ENCODE measurements around the gene BST2.
"Not testable (repeated sequence)": the region's sequence is repeated elsewhere in the genome, so short reads cannot be mapped to it uniquely, and the experiment has no call there.

The BST2 gene

GRCh38 chr19:17363852-17364605, 41.4 kb downstream of the BST2 start:
- not testable (repeated sequence) for H3K4me3 Mint-ChIP-seq; H3K4me1 Mint-ChIP-seq; H3K36me3 Mint-ChIP-seq (ENCODE audit: insufficient read depth); H3K27ac Mint-ChIP-seq (ENCODE audit: low read depth); ATAC-seq (replicated peaks; ENCODE audit: extremely low read depth, poor library complexity, severe bottlenecking); DNase-seq (ENCODE audit: low spot score in 2 of 2); H3K9me3 Mint-ChIP-seq
- peaks cover 22% of the 10 kb centered on the region for H3K27me3 Mint-ChIP-seq

DNA sequence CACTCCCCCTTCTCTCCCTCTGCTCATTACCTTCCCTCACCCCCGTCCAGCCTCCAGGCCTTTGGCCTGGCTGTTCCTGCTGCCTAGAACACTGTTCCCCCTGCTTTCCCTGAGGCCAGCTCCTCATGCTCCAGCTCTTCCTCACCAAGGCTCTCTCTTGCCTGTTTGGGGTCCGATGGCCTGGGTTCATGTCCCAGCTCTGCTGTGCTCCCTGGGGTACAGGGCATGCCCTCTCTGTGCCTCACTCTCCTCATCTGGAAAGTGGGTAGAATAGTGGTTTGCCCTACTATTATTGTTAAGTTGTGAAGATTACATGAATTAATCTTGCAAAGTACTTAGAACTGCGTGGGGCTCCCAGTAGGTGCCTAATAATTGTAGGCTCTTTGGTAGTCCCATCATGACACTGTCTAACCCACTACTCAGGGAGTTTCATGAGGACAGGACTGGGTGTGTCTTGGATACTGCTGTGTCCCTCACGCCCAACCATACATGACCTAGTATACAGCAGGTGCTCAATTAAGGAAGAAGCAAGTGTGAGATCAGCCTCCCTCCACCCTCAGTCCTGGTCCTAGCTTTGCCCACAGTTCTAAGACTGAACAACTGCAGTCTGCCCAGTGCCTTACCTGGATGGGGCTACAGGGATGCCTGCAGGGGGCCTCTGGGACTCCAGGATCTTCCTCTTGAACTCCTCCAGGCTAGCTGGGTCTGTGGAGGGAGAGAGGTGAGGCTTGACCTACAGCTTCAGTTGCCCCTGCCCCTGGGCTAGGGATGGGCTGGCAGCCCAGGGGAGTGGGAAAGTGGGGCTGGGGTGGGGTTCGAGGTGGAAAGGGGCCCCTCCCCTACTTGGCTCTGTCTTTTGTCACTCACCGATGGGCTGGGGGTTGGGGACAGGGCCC, 45.3 kb downstream of the BST2 start:
- Mint-ChIP-seq H3K4me3 (no peak overlapping the region), H3K9me3 (no peaks in the 10 kb centered on the region), H3K36me3 (ENCODE audit: insufficient read depth) (peaks cover 1% of the 10 kb centered on the region), H3K27me3 (peaks cover 4% of the 10 kb centered on the region), H3K4me1 (no peaks in the 10 kb centered on the region), H3K27ac (ENCODE audit: low read depth) (no peak overlapping the region)
- DNase-seq (ENCODE audit: low spot score in 2 of 2) (no peak), ATAC-seq (replicated peaks; ENCODE audit: extremely low read depth, poor library complexity, severe bottlenecking) (no peak)

DNA sequence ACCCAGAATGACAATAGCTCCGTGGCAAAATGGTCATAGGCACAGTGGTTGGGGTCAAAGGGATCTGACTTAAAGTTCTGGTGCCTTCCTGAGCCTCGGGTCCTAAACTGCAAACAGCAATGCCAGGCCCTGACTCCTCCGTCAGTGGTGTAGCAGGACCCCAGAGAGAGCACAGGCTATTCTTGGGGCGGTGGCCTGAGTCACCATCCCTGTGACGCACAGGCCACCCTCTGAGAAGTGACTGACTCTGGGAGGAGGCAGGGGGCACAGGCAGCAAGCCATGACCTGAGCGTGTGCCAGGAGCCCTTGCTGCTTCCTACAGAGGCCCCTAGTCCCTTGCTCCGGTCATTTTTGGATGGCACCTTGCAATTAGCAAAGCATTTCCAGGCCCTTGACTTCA, 47.0 kb downstream of the BST2 start:
- no peaks in the 10 kb centered on the region for H3K4me1 Mint-ChIP-seq
- peaks cover 2% of the 10 kb centered on the region for H3K36me3 Mint-ChIP-seq (ENCODE audit: insufficient read depth)
- no peak overlapping the region for H3K4me3 Mint-ChIP-seq
- no peak for ATAC-seq (replicated peaks; ENCODE audit: extremely low read depth, poor library complexity, severe bottlenecking)
- H3K9me3 Mint-ChIP-seq: no peaks in the 10 kb centered on the region
- H3K27ac Mint-ChIP-seq (ENCODE audit: low read depth): no peak overlapping the region
- H3K27me3 Mint-ChIP-seq: peaks cover 7% of the 10 kb centered on the region
- DNase-seq (ENCODE audit: low spot score in 2 of 2): no peak

DNA sequence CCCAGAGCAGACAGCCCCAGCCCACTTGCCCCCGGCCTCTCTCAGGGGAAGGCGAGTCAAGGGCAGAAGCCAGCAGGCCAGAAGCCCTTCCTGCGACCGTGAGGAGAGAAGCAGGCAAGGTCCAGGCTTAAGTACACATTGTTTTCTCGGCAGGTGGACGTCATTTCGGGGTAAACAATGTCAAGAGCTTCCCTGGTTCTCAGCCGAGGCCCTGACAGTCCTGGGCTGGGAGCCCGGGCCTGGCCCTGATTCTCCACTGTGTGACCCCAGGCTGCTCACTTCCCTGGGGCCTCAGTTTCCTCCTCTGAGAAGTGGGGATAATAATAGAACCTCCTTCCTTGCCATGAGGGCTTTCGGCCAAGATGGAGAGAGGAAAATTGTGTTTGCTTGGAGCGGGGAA, 47.7 kb downstream of the BST2 start:
- no peaks in the 10 kb centered on the region for H3K4me1 Mint-ChIP-seq
- H3K27me3 Mint-ChIP-seq: peaks cover 14% of the 10 kb centered on the region
- DNase-seq (ENCODE audit: low spot score in 2 of 2): no peak

GRCh38 chr19:17357078-17357666, 48.3 kb downstream of the BST2 start:
- ATAC-seq (replicated peaks; ENCODE audit: extremely low read depth, poor library complexity, severe bottlenecking) (no peak), DNase-seq (ENCODE audit: low spot score in 2 of 2) (no peak)
- Mint-ChIP-seq H3K27me3 (peaks cover 17% of the 10 kb centered on the region), H3K4me3 (no peak overlapping the region), H3K27ac (ENCODE audit: low read depth) (no peak overlapping the region), H3K36me3 (ENCODE audit: insufficient read depth) (peaks cover 2% of the 10 kb centered on the region), H3K9me3 (no peaks in the 10 kb centered on the region), H3K4me1 (no peaks in the 10 kb centered on the region)

More for the DNA sequence above, 47.7 kb downstream of the BST2 start:
- no peak for ATAC-seq (replicated peaks; ENCODE audit: extremely low read depth, poor library complexity, severe bottlenecking)
- Mint-ChIP-seq H3K36me3 (ENCODE audit: insufficient read depth) (peaks cover 2% of the 10 kb centered on the region), H3K27ac (ENCODE audit: low read depth) (no peak overlapping the region), H3K9me3 (no peaks in the 10 kb centered on the region), H3K4me3 (no peak overlapping the region)

DNA sequence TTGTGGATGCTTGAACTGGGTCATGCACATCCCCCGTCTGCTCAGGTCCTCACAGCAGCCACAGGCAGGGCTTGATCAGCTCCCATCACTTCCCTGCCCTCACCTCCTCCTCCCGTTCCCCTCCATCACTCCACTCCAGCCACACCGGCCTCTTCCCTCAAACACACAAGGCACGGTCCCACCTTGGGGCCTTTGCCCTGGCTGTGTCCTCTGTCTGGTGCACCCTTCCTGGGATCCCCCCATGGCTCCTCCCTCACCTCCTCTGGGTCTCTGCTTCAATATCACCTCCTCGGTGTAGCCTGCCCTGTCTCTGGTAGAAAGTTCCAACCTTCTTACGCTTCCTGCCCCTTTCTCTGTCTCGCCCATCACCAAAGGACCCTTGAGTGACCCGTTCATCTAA, 52.0 kb downstream of the BST2 start:
- H3K4me1 Mint-ChIP-seq: no peaks in the 10 kb centered on the region
- H3K27me3 Mint-ChIP-seq: peaks cover 35% of the 10 kb centered on the region
- no peak overlapping the region for H3K4me3 Mint-ChIP-seq
- ATAC-seq (replicated peaks; ENCODE audit: extremely low read depth, poor library complexity, severe bottlenecking) (no peak), DNase-seq (ENCODE audit: low spot score in 2 of 2) (no peak)
- H3K27ac Mint-ChIP-seq (ENCODE audit: low read depth): no peak overlapping the region
- H3K9me3 Mint-ChIP-seq: no peaks in the 10 kb centered on the region
- peaks cover 2% of the 10 kb centered on the region for H3K36me3 Mint-ChIP-seq (ENCODE audit: insufficient read depth)

Measured in central memory CD8-positive, alpha-beta T cell (primary cell).